Dendritic cell treated with granulocyte-macrophage colony-stimulating factor and Interleukin-4, amounts not matched to agents 40 ng/mL and 50 ng/mL, for 4 days (primary cell): ENCODE results near the gene LRRIQ4.

Experiments used
- H3K27ac Mint-ChIP-seq: one replicate; pipeline ENCODE4 v1.8.0; 2022; ENCODE audit warnings: mild to moderate bottlenecking, mixed read lengths
- H3K27me3 Mint-ChIP-seq: one replicate; pipeline ENCODE4 v1.8.0; 2022; ENCODE audit warnings: mild to moderate bottlenecking, mixed read lengths
- H3K36me3 Mint-ChIP-seq: one replicate; pipeline ENCODE4 v1.8.0; 2022; ENCODE audit warnings: low read depth, mixed read lengths
- H3K4me1 Mint-ChIP-seq: one replicate; pipeline ENCODE4 v1.8.0; 2022; ENCODE audit warnings: low read depth, mixed read lengths
- H3K4me3 Mint-ChIP-seq: one replicate; pipeline ENCODE4 v1.8.0; 2022; ENCODE audit warnings: mild to moderate bottlenecking, moderate library complexity, mixed read lengths
- H3K9me3 Mint-ChIP-seq: one replicate; pipeline ENCODE4 v1.8.0; 2022; ENCODE audit warnings: mixed read lengths
- intact Hi-C: fragments of 100-400 bp; cut with micrococcal nuclease; formaldehyde crosslinking; loops from one replicate; pipeline ENCODE4 v1.15.0; 2022

LRRIQ4 gene

GRCh38 chr3:169879845-169880575 lies 67.3 kb downstream of the LRRIQ4 start:
- H3K4me3 Mint-ChIP-seq, result no peak overlapping the region
- peaks cover 10% of the 10 kb centered on the region for H3K4me1 Mint-ChIP-seq
- no peak overlapping the region for H3K27ac Mint-ChIP-seq
- intact Hi-C loops, result no loop called here
- peaks cover 1% of the 10 kb centered on the region for H3K27me3 Mint-ChIP-seq
- no peaks in the 10 kb centered on the region for H3K36me3 Mint-ChIP-seq
- H3K9me3 Mint-ChIP-seq, result no peaks in the 10 kb centered on the region

DNA sequence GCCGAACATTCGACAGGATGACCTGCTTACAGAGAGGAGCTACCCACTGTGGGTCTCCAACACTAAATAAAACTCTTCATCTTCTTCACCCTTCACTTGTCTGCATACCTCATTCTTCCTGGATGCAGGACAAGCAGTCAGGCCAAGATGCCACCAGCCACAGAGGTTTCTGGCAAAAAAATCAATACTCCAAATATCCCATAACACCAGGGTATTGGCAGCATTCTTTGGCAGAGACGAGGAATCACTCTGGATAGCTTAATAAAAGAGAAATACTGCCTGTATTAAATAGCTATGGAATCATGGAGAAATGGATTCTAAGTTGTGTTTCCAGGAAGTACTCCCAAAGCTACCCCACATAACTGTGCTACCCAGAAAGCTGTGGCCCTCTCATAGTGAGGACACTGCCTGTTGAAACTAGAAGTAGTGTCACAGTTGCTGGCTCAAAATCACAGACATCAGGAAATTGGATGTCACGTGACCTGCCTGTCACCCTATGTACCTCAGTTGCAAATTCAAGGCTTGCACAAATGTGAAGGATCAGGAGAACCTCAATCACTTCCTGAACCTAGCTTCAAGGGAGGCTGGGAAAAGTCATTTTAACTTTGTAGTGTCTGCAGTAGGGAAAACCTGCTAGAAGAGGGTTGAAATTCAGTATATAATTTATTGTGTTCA lies 68.0 kb downstream of the LRRIQ4 start:
- H3K27ac Mint-ChIP-seq, result no peak overlapping the region
- H3K4me1 Mint-ChIP-seq, result peaks cover 4% of the 10 kb centered on the region
- no peak overlapping the region for H3K4me3 Mint-ChIP-seq
- intact Hi-C loops, result no loop called here
- peaks cover 1% of the 10 kb centered on the region for H3K27me3 Mint-ChIP-seq
- no peaks in the 10 kb centered on the region for H3K9me3 Mint-ChIP-seq
- no peaks in the 10 kb centered on the region for H3K36me3 Mint-ChIP-seq

DNA sequence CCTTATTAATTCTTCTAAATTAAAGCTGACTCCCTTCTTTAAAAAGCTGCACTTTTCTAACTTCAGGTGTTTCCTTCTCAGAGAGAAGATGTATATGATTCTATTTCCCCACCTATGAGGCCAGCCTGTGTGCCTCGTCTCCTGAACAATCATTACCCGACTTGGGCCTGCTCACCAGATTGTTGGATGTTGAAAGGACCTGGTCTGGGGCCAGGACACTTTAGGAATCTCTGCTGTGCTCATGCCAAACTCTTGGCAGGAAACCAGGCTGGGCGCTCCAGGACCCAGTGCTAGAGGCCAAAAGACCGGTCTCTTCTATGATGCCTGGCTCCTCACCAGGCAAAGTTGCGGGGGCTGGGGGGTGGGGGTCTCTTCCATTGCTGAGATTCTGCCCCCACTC lies 74.0 kb downstream of the LRRIQ4 start:
- Mint-ChIP-seq H3K27me3 (peaks cover 1% of the 10 kb centered on the region), H3K36me3 (no peaks in the 10 kb centered on the region), H3K9me3 (no peaks in the 10 kb centered on the region), H3K4me1 (no peaks in the 10 kb centered on the region), H3K27ac (no peak overlapping the region), H3K4me3 (no peak overlapping the region)
- intact Hi-C loops, result no loop called here
